Smooth muscle cell (in vitro differentiated cells): ENCODE data around the gene AKR1D1. TPM values are rescaled to one million over a fixed set of nuclear protein-coding genes. Genes with fewer than 3 reads are reported as not detected.

Experiments
- DNase-seq: peaks from one replicate; lab custom pipeline; 2025; ENCODE audit not compliant: unreplicated experiment; lab: John Stamatoyannopoulos, UW
- H2AFZ ChIP-seq: fragments of 200-600 bp; sonication (generic); 2 replicates; pipeline ENCODE4 v1.6.0; 2016; ENCODE audit warnings: antibody characterized with exemption, low read depth, mild to moderate bottlenecking
- H3F3A ChIP-seq: fragments of 200-600 bp; sonication (generic); 2 replicates; pipeline ENCODE4 v1.6.0; 2017; ENCODE audit warnings: antibody characterized with exemption, low read depth
- H3K27ac ChIP-seq: fragments of 200-600 bp; sonication (generic); 2 replicates; pipeline ENCODE4 v1.5.1; 2016; ENCODE audit warnings: low read depth, mild to moderate bottlenecking
- H3K27me3 ChIP-seq: fragments of 200-600 bp; sonication (generic); 2 replicates; pipeline ENCODE4 v1.6.1; 2016; ENCODE audit warnings: low read depth, mild to moderate bottlenecking
- H3K36me3 ChIP-seq: fragments of 200-600 bp; sonication (generic); 2 replicates; pipeline ENCODE4 v1.5.1; 2016; ENCODE audit warnings: low read depth
- H3K4me1 ChIP-seq: fragments of 200-600 bp; sonication (generic); 2 replicates; pipeline ENCODE4 v1.5.1; 2016; ENCODE audit warnings: low read depth
- H3K4me2 ChIP-seq: fragments of 200-600 bp; sonication (generic); 2 replicates; pipeline ENCODE4 v1.6.0; 2016; ENCODE audit warnings: mild to moderate bottlenecking
- H3K4me3 ChIP-seq: fragments of 200-600 bp; sonication (generic); 2 replicates; pipeline ENCODE4 v1.5.1; 2016; ENCODE audit warnings: mild to moderate bottlenecking
- H3K79me2 ChIP-seq: fragments of 200-600 bp; sonication (generic); 2 replicates; pipeline ENCODE4 v1.6.0; 2016; ENCODE audit warnings: low read depth, mild to moderate bottlenecking
- H3K9ac ChIP-seq: fragments of 200-600 bp; sonication (generic); 2 replicates; pipeline ENCODE4 v1.6.0; 2016; ENCODE audit warnings: low read depth
- H3K9me3 ChIP-seq: fragments of 200-600 bp; sonication (generic); replicated peaks from 2 replicates; pipeline ENCODE4 v1.5.1; 2016; ENCODE audit warnings: low read depth
- H4K20me1 ChIP-seq: fragments of 200-600 bp; sonication (generic); 2 replicates; pipeline ENCODE4 v1.6.0; 2016; ENCODE audit warnings: low read depth
- WGBS: methylation state at CpG from one replicate; pipeline ENCODE4 v1.1.7; 2016; ENCODE audit warnings: low lambda C conversion rate; 5-methylcytosine and 5-hydroxymethylcytosine counted together
- polyA plus RNA-seq: library from polyadenylated mRNA; unstranded; fragments of >200 nt; fragmentation: Nextera tagmentation; extraction: Ambion mirVana; gene quantifications from 2 replicates; pipeline ENCODE4 v1.2.1, GENCODE V29; 2016
- total RNA-seq: library from RNA; depleted of rRNA; stranded (reverse); fragments of >200 nt; gene quantifications from 2 replicates; pipeline ENCODE4 v1.2.3, GENCODE V29; 2014
- TF ChIP-seq, protein P1 (sequence below): fragments of 200-600 bp; sonication (generic); IDR thresholded peaks from 2 replicates; pipeline ENCODE4 v1.5.1; 2017; ENCODE audit warnings: borderline replicate concordance, mild to moderate bottlenecking, antibody characterized with exemption; ENCODE audit not compliant: insufficient read depth, poor library complexity, severe bottlenecking

The AKR1D1 gene
- total and polyA plus RNA-seq, 2 experiments from 2014 or later = not detected

DNA sequence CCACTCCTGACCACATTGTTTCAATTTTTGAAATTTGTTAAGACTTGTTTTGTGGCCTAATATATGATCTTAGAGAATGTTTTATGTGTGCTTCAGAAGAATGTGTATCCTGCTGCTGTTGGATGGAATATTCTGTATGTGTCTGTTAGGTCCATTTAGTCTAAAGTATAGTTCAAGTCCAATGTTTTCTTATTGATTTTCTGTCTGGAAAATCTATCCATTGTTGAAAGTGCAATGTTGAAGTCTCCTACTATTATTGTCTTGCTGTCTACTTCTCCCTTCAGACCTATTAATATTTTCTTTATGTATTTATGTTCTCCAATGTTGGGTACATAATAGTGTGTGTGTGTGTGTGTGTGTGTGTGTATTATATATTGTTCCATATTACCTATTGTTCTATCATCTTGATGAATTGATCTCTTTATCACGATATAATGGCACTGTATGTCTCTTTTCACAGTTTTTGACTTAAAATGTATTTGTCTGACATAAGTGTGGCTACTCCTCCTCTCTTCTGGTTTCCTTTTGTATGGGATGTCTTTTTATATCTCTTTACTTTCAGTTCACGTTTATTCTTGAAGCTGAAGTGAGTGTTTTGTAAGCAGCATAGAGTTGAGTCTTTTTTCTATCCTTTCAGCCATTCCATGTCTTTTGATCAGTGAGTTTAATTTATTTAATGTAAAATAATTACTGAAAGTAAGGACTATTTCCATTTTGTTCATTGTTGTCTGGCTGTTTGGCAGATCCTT lies 61.3 kb downstream of the AKR1D1 start:
- WGBS = 94% methylated on average over 2 of the region's 2 CpGs
- no peak overlapping the region for H3K4me3 ChIP-seq

DNA sequence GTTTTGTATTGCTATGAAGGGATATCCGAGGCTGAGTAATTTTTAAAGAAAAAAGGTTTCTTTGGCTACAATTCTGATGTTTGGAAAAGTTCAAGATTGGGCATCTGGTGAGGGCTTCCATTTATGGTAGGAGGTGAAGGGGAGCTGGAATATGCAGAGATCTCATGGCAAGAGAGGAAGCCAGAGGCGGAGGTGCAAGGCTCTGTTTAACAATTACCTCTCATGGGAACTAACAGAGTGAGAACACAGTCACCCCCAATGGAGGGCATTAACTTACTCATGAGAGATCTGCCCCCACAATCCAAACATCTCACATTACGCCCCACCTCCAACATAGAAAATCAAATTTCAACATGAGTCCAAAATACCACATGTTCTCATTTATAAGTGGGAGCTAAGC lies 62.0 kb downstream of the AKR1D1 start:
- H3K4me1 ChIP-seq = no peaks in the 10 kb centered on the region
- H3K4me3 ChIP-seq = no peak overlapping the region
- no peaks in the 10 kb centered on the region for H3K27me3 ChIP-seq
- TF ChIP-seq, protein P1, sequence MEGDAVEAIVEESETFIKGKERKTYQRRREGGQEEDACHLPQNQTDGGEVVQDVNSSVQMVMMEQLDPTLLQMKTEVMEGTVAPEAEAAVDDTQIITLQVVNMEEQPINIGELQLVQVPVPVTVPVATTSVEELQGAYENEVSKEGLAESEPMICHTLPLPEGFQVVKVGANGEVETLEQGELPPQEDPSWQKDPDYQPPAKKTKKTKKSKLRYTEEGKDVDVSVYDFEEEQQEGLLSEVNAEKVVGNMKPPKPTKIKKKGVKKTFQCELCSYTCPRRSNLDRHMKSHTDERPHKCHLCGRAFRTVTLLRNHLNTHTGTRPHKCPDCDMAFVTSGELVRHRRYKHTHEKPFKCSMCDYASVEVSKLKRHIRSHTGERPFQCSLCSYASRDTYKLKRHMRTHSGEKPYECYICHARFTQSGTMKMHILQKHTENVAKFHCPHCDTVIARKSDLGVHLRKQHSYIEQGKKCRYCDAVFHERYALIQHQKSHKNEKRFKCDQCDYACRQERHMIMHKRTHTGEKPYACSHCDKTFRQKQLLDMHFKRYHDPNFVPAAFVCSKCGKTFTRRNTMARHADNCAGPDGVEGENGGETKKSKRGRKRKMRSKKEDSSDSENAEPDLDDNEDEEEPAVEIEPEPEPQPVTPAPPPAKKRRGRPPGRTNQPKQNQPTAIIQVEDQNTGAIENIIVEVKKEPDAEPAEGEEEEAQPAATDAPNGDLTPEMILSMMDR = no peak
- WGBS = 64% methylated on average over 3 of the region's 3 CpGs
- H2AFZ ChIP-seq = no peak overlapping the region
- H3K79me2 ChIP-seq = no peaks in the 10 kb centered on the region
- H3K4me2 ChIP-seq = no peak overlapping the region
- H3F3A ChIP-seq = no peaks in the 10 kb centered on the region
- no peaks in the 10 kb centered on the region for H4K20me1 ChIP-seq
- DNase-seq = no peak
- H3K36me3 ChIP-seq = no peaks in the 10 kb centered on the region
- no peaks in the 10 kb centered on the region for H3K9me3 ChIP-seq
- H3K9ac ChIP-seq = no peak overlapping the region
- H3K27ac ChIP-seq = no peak overlapping the region

More for the DNA sequence above, 61.3 kb downstream of the AKR1D1 start:
- Histone ChIP-seq H3K27me3 (no peaks in the 10 kb centered on the region), H3K9ac (no peak overlapping the region), H4K20me1 (no peaks in the 10 kb centered on the region), H3K36me3 (no peaks in the 10 kb centered on the region), H2AFZ (no peak overlapping the region), H3K79me2 (no peaks in the 10 kb centered on the region), H3K27ac (no peak overlapping the region), H3K9me3 (no peaks in the 10 kb centered on the region), H3K4me1 (no peaks in the 10 kb centered on the region), H3K4me2 (no peak overlapping the region), H3F3A (no peaks in the 10 kb centered on the region)
- no peak for DNase-seq
- TF ChIP-seq, protein P1 = no peak

DNA sequence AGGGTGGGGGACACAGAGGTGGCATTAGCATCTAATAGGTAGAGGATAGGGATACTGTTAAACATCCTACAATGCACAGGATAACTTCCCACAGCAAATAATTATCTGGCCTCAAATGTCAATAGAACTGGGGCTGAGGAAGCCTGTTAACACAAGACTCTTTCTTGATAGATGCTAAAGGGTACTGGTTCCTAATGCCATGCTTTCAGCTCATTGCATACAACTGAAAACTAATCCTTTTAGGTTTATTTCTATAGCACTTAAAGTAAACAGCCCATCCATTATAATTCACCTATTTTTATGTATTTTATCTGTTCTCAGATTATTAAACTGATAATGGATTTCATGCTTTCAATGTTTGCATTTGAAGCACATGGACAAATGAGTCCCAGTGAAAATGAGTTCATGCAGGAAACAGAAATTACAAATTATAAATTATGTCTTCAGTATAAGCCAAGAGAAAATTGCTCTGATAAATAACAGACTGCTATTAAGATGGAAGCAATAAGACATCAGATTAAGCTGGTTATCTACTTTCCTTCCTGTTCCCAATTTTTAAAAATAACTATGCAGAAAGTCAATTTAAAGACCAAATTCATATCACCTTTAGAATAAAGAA lies 66.4 kb downstream of the AKR1D1 start:
- no peaks in the 10 kb centered on the region for H3K79me2 ChIP-seq
- H3K9ac ChIP-seq = no peak overlapping the region
- no peak for DNase-seq
- H3K4me3 ChIP-seq = no peak overlapping the region
- no peaks in the 10 kb centered on the region for H3K36me3 ChIP-seq
- no peaks in the 10 kb centered on the region for H3K4me1 ChIP-seq
- no peak overlapping the region for H3K27ac ChIP-seq
- no peak overlapping the region for H2AFZ ChIP-seq
- H4K20me1 ChIP-seq = no peaks in the 10 kb centered on the region
- H3K27me3 ChIP-seq = no peaks in the 10 kb centered on the region
- no peaks in the 10 kb centered on the region for H3F3A ChIP-seq
- TF ChIP-seq, protein P1 = no peak
- no peak overlapping the region for H3K4me2 ChIP-seq
- H3K9me3 ChIP-seq = no peaks in the 10 kb centered on the region
